AG09309 (cell line): Measurements from ENCODE around the gene SLC18B1.
"Not testable (repeated sequence)": the region's sequence is repeated elsewhere in the genome, so short reads cannot be mapped to it uniquely, and the experiment has no call there.

Source experiments
- DNase-seq: peaks from one replicate; pipeline ENCODE4 v3.0.0-alpha.2; 2010; ENCODE audit warnings: low read depth
- H3K4me3 ChIP-seq: 2 replicates; pipeline ENCODE4 v1.5.1; 2011; ENCODE audit warnings: mild to moderate bottlenecking, low read depth, low read length, moderate library complexity; ENCODE audit not compliant: control insufficient read depth
- CTCF ChIP-seq: IDR thresholded peaks from 2 replicates; pipeline ENCODE4 v1.5.1; 2011; ENCODE audit warnings: mild to moderate bottlenecking, low read depth, low read length, inconsistent platforms; ENCODE audit not compliant: insufficient read depth, control insufficient read depth; ENCODE audit errors: missing control alignments

Gene SLC18B1

GRCh38 chr6:132785936-132786335, 12.5 kb downstream of the SLC18B1 start:
- no peak overlapping the region for H3K4me3 ChIP-seq
- no peak for TF ChIP-seq CTCF
- no peak for DNase-seq

GRCh38 chr6:132780770-132781371, 17.6 kb downstream of the SLC18B1 start:
- peak; percentile 52 for TF ChIP-seq CTCF
- H3K4me3 ChIP-seq: no peak overlapping the region
- DNase-seq: peak; percentile 17

- not testable (repeated sequence) for DNase-seq, H3K4me3 ChIP-seq
Measured at GRCh38 chr6:132777881-132778280, 20.6 kb downstream of the SLC18B1 start.

GRCh38 chr6:132768051-132768517, 30.4 kb downstream of the SLC18B1 start:
- no peak overlapping the region for H3K4me3 ChIP-seq
- DNase-seq: no peak
- TF ChIP-seq CTCF: peak; percentile 19

GRCh38 chr6:132765560-132765959, 32.9 kb downstream of the SLC18B1 start:
- no peak overlapping the region for H3K4me3 ChIP-seq
- no peak for DNase-seq
- TF ChIP-seq CTCF: no peak

- H3K4me3 ChIP-seq: no peak overlapping the region
- TF ChIP-seq CTCF: no peak
- DNase-seq: peak; percentile 79
Measured at GRCh38 chr6:132764370-132764769, 34.1 kb downstream of the SLC18B1 start.

GRCh38 chr6:132763269-132763668, 35.2 kb downstream of the SLC18B1 start:
- H3K4me3 ChIP-seq: no peak overlapping the region
- no peak for TF ChIP-seq CTCF
- no peak for DNase-seq
